ENCODE data around the gene IQSEC1.

IQSEC1 gene

DNA sequence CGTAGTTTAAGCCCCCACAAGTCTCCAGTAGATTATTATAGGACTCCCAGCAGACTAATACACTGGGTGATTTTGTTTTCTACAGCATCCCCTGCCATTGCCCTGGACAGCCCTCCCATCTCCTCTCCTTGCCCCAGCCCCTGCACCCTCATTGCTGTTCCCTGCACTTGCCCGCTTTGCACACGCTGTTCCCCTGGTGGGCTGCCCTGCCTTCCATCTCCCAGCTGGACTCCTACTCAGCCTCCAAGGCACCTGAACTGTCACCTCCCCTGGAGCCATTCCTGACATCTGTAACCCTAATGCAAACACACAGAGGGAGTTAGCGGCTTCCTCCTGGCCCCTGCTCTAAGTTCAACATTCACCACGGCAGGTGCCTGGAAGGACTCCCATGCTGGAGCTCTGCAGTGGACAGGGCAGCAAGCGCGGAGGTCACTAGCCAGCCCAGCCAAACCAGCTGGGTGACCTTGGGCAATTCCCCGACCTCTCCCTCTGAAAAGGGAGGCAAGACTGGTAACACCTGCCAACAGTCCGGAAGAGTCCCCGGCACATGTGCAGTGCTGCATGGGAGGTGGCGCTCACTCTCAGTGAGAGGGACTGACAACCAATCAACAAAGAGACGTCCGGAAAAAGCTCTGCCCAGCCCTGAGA lies 38.8 kb upstream of the IQSEC1 start:
- ATAC-seq, result no peak
- peak overlapping the region; percentile 0 for H3K4me3 Mint-ChIP-seq

DNA sequence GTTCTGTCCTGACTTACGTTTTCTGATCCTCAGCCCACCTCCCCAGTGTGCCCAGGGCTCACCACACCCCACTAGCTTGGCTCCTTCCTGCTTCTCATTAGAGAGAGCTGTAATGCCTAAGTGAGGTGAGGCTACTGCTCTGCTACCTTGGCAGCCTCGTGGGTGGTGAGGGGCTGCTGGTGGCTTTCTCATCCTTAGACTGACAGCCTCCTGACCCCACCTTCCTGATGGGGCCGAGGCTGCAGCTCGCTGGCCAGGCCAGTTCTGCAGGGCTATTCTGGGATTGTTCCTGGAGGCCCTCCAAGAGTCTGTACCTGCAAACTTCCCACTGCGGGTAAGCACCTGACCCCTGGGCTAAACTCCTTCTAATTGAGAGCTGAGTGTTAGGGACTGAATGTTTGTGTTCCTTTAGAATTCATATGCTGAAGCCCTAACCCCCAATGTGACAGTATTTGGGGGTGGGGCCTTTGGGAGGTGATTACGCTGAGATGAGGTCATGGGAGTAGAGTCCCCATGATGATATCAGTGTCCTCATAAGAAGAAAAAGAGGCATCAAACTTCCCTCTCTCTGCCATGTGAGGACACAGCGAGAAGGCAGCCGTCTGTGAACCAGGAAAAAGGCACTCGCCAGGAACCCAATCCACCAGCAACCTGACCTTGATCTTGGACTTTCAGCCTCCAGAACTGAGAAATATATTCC lies 38.1 kb upstream of the IQSEC1 start:
- H3K4me1 Mint-ChIP-seq, result peaks cover 50% of the 10 kb centered on the region
- no peaks in the 10 kb centered on the region for H3K36me3 Mint-ChIP-seq
- H3K9me3 Mint-ChIP-seq, result no peaks in the 10 kb centered on the region
- H3K27me3 Mint-ChIP-seq, result no peaks in the 10 kb centered on the region
- H3K27ac Mint-ChIP-seq, result peak overlapping the region; percentile 86
- ATAC-seq, result peak; percentile 67
- H3K4me3 Mint-ChIP-seq, result peak overlapping the region; percentile 36

More for the DNA sequence above, 38.8 kb upstream of the IQSEC1 start:
- peak overlapping the region; percentile 86 for H3K27ac Mint-ChIP-seq
- no peaks in the 10 kb centered on the region for H3K27me3 Mint-ChIP-seq
- no peaks in the 10 kb centered on the region for H3K36me3 Mint-ChIP-seq
- H3K4me1 Mint-ChIP-seq, result peaks cover 50% of the 10 kb centered on the region
- H3K9me3 Mint-ChIP-seq, result no peaks in the 10 kb centered on the region

DNA sequence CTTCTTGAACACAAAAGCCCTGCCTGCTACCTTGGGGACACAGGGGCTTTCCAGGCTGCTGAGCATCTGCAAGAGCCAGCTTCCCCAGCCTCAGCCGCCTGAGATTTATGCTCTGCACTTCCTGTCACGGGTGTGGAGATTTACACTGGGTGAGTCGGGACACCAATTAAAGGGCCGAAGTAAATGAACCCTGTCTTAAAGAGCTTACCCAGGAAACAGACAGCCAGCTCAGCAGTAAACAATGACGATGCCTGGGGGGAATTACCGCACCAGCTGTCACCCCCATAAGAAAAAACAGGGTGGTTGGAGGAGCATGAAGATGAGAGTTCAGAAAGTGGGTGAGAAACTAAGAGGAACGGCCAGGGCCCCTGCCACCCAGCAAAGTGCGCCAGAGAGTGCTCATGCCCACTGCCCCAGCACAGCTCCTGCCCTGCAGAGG lies 37.5 kb upstream of the IQSEC1 start:
- ATAC-seq, result peak; percentile 95
- H3K27ac Mint-ChIP-seq, result peak overlapping the region; percentile 86
- no peaks in the 10 kb centered on the region for H3K27me3 Mint-ChIP-seq
- peak overlapping the region; percentile 36 for H3K4me3 Mint-ChIP-seq
- no peaks in the 10 kb centered on the region for H3K9me3 Mint-ChIP-seq
- no peaks in the 10 kb centered on the region for H3K36me3 Mint-ChIP-seq
- H3K4me1 Mint-ChIP-seq, result peaks cover 50% of the 10 kb centered on the region

DNA sequence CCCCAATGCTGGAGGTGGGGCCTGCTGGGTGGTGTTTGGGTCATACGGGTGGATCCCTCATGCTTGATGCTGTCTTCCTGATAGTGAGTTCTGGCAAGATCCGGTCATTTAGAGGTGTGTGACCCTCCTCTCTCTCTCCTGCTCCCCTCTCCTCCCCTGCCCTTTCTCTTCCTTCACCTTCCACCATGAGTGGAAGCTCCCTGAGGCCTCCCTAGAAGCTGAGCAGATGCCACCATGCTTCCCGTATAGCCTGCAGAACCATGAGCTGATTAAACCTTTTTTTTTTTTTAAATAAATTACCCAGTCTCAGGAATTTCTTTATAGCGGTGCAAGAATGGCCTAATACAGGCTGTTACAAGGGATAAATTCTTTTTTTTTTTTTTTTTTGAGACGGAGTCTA lies 36.3 kb upstream of the IQSEC1 start:
- Mint-ChIP-seq H3K27ac (peak overlapping the region; percentile 86), H3K36me3 (no peaks in the 10 kb centered on the region), H3K4me1 (peaks cover 45% of the 10 kb centered on the region), H3K4me3 (no peak overlapping the region), H3K9me3 (no peaks in the 10 kb centered on the region), H3K27me3 (no peaks in the 10 kb centered on the region)
- no peak for ATAC-seq

DNA sequence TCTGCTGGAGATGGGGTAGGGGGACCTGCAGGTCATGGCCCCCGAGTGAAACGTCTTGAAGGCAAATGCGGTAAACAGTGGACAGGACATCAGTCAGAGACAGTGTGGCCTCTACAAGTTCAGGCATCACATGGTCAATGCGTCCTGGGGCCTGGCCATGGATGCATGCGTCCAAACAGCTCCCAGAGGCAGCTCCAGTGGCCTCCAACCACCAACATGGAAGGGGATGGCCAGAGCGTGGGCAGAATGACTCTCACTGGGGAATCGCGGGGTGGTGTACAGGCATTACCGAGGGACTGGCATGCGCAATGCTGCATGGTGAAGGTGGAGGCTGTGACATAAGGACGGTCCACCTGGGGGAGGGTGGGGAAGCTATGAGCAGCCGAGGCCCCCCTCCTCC lies 35.6 kb upstream of the IQSEC1 start:
- H3K27ac Mint-ChIP-seq, result peak overlapping the region; percentile 86
- peaks cover 38% of the 10 kb centered on the region for H3K4me1 Mint-ChIP-seq
- H3K9me3 Mint-ChIP-seq, result no peaks in the 10 kb centered on the region

DNA sequence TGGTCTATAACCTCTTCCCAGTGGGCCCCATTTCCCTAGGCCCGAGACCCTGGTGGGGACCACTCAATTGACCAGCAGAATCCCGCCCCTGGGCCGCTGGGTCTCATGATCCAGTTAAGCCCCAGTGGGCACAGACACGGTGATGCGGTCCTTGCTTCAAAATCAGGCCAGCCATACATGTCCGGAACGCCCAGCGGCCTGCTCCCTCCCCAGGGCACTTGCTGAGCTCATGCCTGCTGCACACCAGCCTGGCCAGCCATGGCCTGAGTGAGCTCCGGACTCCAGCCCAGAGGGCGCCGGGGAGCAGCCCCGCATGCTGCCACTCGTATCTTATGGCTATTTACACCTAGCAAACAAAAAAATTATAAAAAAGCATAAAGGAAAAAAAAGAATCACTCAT lies 34.4 kb upstream of the IQSEC1 start:
- no peak for ATAC-seq
- Mint-ChIP-seq H3K27ac (peak overlapping the region; percentile 68), H3K36me3 (no peaks in the 10 kb centered on the region), H3K27me3 (no peaks in the 10 kb centered on the region), H3K4me1 (peaks cover 26% of the 10 kb centered on the region), H3K9me3 (no peaks in the 10 kb centered on the region), H3K4me3 (no peak overlapping the region)

More for the DNA sequence above, 35.6 kb upstream of the IQSEC1 start:
- Mint-ChIP-seq H3K4me3 (no peak overlapping the region), H3K36me3 (no peaks in the 10 kb centered on the region), H3K27me3 (no peaks in the 10 kb centered on the region)
- no peak for ATAC-seq

DNA sequence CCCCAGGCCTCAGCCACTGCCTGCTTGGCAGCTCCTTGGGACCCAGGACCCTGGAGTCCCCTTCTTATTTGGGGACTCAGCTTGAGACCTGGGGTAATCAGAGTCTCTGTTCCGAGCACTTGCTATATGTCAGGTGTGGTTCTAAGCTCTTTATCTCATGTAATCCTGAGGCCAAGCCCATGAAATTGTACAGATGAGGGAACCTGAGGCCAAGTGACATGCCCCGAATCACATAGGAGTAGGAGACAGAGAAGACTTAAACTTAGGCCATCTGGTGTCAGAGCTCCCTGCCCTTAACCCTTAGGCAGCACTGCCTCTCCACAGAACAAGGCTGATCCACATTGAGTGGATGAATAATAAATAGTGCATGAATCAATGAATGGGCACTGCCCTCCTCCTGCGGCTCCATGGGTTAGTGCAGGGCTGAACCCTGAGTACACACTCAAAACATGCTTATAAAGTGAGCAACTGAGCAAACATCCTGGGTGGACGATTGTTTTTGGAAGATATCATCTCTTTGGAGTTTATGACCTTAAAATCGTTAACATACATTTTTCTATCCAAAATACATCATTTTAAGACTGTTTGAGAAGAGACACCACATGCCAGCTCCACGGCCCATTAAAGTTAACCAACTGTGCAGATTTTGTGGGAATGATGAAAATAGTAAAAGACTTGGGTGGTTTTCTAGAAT lies 33.2 kb upstream of the IQSEC1 start:
- H3K9me3 Mint-ChIP-seq, result no peaks in the 10 kb centered on the region
- peaks cover 14% of the 10 kb centered on the region for H3K4me1 Mint-ChIP-seq
- no peaks in the 10 kb centered on the region for H3K27me3 Mint-ChIP-seq
- peak overlapping the region; percentile 56 for H3K27ac Mint-ChIP-seq
- H3K4me3 Mint-ChIP-seq, result no peak overlapping the region
- no peaks in the 10 kb centered on the region for H3K36me3 Mint-ChIP-seq
- no peak for ATAC-seq

DNA sequence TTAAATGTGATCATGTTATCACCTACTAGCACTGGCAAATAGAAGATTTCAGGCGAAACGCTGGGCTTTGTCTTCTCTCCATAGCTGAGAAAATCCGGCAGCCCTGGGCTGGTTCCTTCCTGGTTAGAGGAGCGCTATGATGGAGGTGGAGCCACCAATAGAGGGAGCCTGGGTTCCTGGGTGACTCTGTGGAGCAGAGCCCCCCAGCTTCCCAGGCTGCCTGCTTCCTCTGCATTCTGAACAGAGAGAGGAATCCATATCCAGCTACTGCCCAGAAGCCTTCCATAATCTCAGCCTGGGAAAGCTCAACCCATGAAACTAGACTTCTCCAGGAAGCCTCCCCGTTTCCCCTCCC lies 32.6 kb upstream of the IQSEC1 start:
- H3K27ac Mint-ChIP-seq, result peak overlapping the region; percentile 56
- H3K4me3 Mint-ChIP-seq, result no peak overlapping the region
- H3K4me1 Mint-ChIP-seq, result peaks cover 8% of the 10 kb centered on the region

DNA sequence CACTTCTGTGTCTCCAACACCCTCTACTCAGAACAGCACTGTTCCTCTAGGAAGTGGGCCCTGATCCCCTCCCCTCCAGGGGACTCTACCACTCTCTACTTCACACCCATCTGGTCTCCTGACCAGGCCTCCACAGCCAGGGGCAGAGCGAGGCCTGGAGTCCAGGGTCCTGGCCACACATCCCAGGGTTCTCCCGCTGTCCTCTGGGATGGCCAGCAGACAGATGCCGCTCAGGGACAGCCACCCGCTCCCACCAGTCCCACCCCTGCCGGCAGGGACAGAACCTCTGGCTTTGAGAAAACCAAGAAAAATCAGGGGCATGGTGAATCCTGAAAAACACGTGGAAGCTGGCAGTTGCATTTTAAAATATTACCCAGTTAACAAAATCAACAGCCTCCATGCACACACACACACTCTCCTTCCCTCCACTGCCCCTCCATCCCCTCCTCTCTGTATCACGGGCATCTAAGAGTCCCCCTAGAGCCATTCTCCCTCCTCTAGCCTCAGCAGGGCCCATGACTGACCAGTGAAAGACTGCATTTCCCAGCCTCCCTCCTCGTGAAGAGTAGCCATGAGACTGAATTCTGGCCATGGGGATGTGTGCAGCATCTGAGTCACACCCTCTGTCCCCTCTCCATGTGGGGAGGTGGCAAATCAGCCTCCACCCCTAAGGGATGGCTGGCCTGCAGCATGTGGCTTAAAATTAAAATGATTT lies 32.1 kb upstream of the IQSEC1 start:
- H3K4me1 Mint-ChIP-seq, result peaks cover 3% of the 10 kb centered on the region
- no peak for ATAC-seq
- H3K27ac Mint-ChIP-seq, result peak overlapping the region; percentile 56
- no peak overlapping the region for H3K4me3 Mint-ChIP-seq
- H3K27me3 Mint-ChIP-seq, result no peaks in the 10 kb centered on the region
- H3K36me3 Mint-ChIP-seq, result no peaks in the 10 kb centered on the region
- no peaks in the 10 kb centered on the region for H3K9me3 Mint-ChIP-seq

More for the DNA sequence above, 32.6 kb upstream of the IQSEC1 start:
- Mint-ChIP-seq H3K27me3 (no peaks in the 10 kb centered on the region), H3K36me3 (no peaks in the 10 kb centered on the region), H3K9me3 (no peaks in the 10 kb centered on the region)
- no peak for ATAC-seq

DNA sequence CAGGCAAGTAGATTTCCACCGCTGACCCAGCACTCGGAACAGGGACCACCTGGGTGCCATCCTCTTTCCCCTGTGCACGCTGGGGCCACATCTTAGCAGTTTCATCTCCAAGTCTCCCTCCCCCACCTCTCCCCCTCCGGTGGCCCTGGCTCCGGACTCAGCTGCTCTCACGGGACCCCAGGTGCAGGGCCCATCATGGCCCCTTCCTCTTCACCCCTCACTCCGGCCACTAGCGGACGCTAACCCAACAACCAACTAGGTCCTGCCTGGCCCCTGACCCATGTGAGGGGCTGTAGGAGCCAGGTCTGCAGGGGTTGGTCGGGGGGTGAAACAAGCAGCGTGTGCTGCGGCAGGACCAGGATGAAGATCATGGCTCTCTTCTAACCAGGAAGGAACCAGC lies 31.3 kb upstream of the IQSEC1 start:
- no peak for ATAC-seq

DNA sequence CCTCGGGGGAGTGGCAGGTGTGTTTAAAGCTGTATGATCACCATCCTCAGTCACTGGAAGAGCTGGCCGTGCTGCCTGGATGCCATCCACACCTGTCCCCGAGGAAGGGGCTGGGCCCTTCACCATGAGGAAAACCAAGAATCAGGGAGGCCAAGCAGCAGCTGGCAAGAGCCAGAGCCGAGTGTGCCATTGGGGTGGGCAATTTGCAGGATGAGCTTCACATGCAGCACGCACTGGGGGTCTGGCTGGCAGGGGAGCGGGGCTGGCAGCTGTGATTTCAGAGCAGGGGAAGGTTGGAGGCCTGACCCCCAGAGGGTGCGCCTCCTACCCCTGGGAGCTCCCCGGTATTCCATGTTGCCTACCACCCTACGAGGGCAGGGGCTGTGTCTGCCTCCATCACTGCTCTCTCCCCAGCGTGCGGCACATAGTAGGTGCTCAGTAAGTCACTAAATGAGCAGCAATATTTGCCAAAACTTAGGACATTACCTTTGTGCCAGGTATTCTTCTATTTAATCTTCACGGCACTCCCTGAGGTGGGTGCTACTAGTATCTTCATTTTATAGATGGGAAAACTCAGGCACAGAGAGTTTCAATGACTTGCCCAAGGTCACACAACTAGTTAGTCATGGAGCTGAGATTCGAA lies 30.3 kb upstream of the IQSEC1 start:
- H3K27me3 Mint-ChIP-seq, result no peaks in the 10 kb centered on the region
- H3K9me3 Mint-ChIP-seq, result no peaks in the 10 kb centered on the region
- H3K4me1 Mint-ChIP-seq, result peaks cover 4% of the 10 kb centered on the region
- H3K36me3 Mint-ChIP-seq, result no peaks in the 10 kb centered on the region
- ATAC-seq, result no peak
- H3K27ac Mint-ChIP-seq, result peak overlapping the region; percentile 34
- H3K4me3 Mint-ChIP-seq, result no peak overlapping the region

More for the DNA sequence above, 31.3 kb upstream of the IQSEC1 start:
- no peaks in the 10 kb centered on the region for H3K9me3 Mint-ChIP-seq
- no peaks in the 10 kb centered on the region for H3K4me1 Mint-ChIP-seq
- no peak overlapping the region for H3K4me3 Mint-ChIP-seq
- H3K27me3 Mint-ChIP-seq, result no peaks in the 10 kb centered on the region
- H3K36me3 Mint-ChIP-seq, result no peaks in the 10 kb centered on the region
- H3K27ac Mint-ChIP-seq, result peak overlapping the region; percentile 56

DNA sequence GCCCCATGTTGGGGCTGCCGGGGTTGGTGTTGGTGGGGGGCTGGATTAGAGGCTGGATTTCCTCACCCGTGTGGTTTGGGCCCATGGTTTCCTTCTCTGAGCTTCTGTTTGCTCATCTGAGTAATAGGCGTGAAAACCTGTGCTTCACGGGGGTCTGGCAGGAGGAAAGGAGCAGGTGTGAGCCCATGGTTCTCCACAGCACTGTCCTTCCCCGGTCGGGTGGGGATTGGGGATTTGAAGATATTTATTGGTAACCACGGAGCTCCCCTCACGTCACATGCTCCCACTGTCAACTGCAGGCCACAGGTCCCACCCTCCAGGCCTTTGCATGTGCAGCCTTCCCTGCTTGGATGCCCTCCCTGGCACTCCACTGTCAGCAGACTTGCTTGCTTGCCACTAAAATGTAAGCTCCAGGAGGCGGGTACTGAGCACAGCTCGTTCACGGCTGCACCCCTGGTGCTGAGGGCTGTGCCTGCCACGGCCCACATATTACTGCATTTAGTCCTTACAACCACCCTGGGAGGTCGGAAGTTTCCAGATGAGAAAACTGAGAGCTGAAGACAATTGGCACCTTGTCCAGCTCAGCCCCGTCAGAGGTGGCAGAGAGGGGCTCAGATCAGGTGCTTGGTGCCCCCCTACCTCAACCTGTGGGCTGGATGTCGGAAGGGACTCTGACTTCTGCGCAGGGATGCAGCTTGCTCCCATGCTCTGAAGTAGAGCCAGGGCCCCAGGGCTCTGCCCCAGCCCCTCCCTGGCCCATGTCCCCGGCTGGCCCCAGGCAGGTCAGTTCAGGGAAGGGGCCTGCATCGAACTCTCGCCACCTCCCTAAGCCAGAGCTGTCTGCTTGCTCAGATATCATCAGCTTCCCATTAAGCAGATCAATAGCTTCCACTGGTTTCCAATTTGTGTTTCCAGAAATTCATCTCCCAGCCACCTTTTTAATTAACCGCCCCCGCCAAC lies 29.4 kb upstream of the IQSEC1 start:
- Mint-ChIP-seq H3K4me3 (no peak overlapping the region), H3K9me3 (no peaks in the 10 kb centered on the region), H3K36me3 (no peaks in the 10 kb centered on the region), H3K27ac (peak overlapping the region; percentile 34), H3K4me1 (peaks cover 10% of the 10 kb centered on the region), H3K27me3 (no peaks in the 10 kb centered on the region)
- ATAC-seq, result no peak

DNA sequence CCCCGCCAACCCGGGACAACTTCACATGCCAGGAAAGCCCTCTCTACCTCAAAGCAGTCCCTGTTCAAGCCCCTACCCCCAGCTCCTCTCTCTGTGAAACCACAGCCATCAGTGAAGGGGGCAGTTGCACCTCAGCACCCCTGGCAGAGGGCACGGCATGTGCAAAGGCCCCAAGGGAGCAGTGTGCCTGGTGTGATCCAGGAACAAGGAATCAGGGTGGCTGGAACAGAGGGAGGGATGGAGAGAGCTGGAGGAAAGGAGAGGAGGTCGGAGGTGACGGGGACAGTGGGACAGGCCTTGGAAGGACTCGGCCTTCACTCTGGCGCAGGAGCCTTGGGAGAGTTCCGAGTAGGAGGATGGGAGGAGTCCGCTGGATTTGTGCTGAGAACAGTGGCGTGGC lies 26.5 kb upstream of the IQSEC1 start:
- Mint-ChIP-seq H3K4me3 (no peak overlapping the region), H3K4me1 (peaks cover 10% of the 10 kb centered on the region), H3K27me3 (peaks cover 11% of the 10 kb centered on the region), H3K27ac (peak overlapping the region; percentile 4), H3K36me3 (no peaks in the 10 kb centered on the region), H3K9me3 (no peaks in the 10 kb centered on the region)
- no peak for ATAC-seq

All from stimulated activated memory B cell treated with anti-CD40 and anti-IgM and Interleukin-4, amounts not matched to agents 10 μg/mL and 1 μg/mL and 100 μg/mL, for 72 hours (primary cell).